ENCODE results near the gene UNC93A.
"Not testable (repeated sequence)": the region's sequence is repeated elsewhere in the genome, so short reads cannot be mapped to it uniquely, and the experiment has no call there.

UNC93A gene

DNA sequence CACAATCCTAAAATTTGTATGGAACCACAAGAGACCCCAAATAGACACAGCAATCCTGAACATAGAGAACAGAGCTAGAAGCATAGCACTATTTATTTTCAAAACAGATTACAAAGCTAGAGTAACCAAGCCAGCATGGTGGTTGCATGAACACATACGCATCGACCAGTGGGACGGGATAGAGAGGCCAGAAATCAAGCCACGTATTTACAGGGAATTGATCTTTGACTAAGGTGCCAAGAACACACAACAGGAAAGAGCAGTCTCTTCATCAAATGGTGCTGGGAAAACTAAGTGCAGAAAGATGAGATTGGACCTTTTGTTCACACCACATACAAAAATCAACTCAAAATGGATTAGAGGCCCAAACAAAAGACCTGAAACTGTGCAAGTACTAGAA is 54.8 kb downstream of the UNC93A start:
- DNase-seq = no peak

DNA sequence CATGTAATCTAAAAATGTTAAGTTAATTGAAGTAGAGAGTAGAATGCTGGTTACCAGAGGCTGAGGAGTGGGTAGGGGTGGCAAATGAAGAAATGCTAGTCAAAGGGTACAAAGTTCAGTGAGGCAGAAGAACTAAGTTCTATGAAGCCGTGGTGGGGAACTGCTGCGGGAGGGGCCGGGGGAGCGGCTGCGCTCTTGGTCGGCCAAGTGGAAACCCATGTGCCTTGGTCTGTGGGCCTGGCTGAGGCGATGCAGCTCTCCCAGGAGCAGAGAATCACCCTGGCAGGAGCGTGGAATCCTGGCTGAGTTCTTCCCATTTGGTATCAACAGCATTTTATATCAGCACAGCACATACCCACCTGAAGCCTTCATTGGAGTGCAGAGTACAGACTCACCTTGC is 56.1 kb downstream of the UNC93A start:
- DNase-seq = no peak

DNA sequence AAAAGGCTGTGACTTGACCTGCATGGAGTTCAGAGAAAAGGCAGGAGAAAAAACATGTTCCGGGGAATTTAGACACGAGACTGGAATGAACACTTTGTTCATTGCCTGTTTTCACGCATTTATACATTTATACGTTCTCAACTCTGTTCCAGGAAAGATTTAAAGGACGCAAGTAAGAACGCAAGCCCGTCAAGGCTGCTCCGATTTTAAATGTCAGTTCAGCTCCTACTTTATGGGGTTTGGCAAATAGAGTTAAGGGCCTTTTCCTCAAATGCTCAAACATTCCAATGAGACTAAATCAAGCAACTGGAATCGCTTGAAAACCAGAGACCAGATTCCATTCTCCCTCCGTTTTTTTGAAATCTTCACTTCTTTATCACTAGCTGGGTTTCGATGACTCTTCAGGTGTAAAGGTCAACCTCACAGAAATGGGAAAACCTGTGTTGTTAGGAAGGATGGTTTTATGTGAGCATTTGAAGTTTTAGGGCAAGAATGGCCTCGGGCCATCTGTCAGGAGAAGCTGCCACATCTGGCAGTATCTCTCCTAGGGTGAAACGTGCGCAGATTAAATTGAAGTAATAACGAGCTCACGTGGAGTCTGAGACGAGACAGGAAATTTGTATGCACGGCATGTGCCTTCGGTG is 58.6 kb downstream of the UNC93A start:
- DNase-seq = no peak

DNA sequence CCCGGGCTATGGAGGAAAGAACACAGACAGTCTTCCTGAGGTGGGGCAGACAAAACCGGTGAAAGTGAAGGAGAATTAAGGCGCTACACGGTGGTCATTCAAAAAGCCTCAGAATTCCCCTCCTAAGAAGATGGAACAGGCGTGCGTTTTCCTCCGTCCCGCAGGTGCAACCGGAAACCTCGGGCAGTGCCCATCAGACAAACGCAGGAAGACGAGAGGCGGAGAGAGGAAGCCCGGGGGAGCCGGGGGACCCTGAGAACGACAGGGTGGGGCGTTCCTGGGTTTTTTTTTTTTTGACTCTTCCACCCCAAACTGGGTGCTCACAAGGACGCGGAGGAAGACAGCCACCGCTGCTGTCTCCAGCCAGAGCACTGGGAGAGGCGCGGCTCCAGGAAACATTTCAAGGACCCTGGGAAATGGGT is 59.2 kb downstream of the UNC93A start:
- DNase-seq = no peak

DNA sequence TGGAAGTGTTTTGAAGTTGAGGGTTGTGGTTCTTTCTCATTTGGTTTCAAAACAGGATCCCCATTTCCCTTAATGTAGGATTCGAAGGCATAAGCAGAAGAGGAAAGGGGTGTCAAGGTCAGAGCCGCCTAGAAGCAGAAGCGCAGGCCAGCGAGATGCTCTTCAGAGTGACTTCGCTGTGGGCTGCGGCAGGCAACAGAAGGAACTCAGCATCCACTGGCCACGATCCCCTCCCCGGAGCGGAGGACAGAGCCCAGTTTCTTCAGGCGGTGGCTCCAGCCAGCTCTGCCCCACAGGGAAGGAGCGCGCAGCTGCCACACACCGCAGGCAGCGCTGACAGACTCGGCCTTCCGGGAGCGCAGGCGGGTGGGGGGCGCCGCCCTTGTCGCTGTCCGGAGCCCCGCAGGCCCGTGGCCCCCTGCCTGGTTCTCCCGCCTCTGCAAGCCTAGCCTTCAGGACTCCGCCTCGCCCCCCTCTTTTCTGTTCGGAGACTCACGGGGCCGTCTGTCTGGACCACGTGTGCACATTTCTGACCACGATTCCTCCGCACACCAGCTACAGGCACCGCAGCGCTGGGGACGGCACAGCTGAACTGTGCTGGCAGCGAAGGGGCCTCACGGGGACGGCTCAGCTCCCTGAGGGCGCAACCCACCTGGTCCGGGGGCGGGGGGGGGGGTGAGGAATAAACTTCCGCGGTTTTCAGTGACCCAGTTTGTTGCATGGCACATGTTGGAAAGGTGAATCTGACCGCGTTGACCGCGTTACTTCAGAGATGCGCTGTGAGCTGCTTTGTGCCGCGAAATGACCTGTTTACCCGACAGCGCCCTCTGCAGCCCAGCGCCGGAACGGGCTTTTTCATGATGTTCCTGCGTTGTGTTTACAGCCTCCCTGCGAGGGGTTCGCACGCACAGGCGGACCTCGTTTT is 59.9 kb downstream of the UNC93A start:
- DNase-seq = peak in 1 of 2 experiments; percentile 10

DNA sequence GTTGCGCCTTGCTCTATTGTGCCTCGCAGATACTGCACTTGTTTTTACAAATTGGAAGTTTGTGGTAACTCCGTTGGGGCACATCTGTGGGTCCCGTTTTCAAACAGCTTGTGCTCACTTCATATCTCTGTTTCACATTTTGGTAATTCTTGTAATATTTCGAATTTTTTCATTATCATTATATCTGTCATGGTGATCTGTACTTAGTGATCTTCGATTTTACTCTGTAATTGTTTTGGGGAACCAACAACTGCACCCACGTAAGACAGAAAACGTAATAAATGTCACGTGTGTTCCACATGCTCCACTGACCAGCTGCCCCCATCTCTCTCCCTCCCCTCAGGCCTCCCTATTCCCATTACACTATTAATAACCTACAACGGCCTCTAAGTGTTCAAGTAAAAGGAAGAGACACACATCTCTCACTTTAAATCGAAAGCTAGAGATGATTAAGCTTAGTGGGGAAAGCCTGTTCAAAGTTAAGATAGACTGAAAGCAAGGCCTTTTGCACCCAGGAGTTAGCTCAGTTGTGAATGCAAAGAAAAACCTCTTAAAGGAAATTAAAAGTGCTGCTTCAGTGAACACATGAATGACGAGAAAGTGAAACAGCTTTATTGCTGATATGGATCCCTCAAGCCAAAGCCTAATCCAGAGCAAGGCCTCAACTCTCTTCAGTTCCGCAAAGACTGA is 60.7 kb downstream of the UNC93A start:
- no peak for DNase-seq

DNA sequence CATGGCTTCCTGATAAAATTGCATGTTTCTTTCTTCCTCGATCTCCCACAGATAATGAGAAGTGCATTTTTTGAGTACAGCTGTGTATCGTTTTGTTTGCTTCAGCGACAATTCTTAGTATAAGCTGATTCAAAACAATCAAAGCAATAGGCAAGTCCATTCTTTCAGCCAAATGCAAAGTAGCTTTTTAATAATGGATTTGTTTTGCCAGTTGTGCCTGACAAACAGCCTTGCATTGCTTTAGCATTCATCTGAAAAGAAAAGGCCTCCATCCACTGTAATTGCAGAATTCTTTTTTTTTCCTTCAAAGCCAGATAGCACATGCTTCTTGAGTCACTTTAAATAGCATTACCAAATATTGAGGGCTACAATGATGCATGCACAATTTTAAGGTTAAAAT is 65.8 kb downstream of the UNC93A start:
- no peak for DNase-seq

DNA sequence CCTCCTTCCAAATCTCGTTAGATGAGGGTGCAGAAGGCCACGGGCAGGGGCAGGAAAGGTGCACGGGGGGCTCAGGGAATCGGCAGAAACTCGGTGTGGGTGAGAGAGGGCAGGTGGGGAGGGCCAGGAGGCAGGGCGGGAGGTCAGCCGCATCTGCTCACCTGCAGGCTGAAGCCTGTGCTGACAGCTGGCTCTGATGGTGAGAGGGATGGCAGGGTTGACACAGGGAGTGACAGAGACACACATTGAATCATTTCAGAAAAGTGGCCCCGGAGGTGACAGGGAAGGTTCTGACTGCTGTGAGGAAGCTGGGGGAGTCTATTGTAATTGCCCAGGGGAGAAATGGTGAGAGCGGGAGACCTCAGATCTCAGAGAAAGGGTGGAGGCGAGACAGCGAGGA is 67.3 kb downstream of the UNC93A start:
- DNase-seq = not testable (repeated sequence)

DNA sequence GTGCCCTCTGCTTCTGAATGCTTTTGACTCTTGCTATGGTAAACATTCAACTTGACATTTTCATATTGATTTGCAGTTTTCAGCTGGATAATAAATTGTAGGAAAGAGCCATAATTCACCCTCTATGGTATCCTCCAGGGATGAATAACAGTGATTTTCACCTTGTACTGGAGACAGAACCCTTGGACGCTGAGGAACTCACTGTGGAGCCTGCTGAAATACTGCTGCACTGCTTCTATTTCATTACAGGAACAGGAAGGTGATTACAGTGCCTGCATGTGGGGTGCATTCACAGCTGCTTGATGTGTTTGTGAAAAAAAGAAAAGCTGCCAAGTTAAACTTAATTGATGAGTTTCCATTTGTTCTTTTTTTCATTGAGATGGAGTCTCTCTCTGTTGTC is 70.1 kb downstream of the UNC93A start:
- not testable (repeated sequence) for DNase-seq
